GM21423 (cell line): ENCODE data around the gene HAGHL.
"Not testable (repeated sequence)": the region's sequence is repeated elsewhere in the genome, so short reads cannot be mapped to it uniquely, and the experiment has no call there.

Experiments
- ATAC-seq: cut with Tn5 transposase; IDR thresholded peaks from one replicate; pipeline ENCODE4 v1.9.1; 2021; ENCODE audit warnings: mild to moderate bottlenecking, moderate library complexity; ENCODE audit not compliant: unreplicated experiment

The HAGHL gene

DNA sequence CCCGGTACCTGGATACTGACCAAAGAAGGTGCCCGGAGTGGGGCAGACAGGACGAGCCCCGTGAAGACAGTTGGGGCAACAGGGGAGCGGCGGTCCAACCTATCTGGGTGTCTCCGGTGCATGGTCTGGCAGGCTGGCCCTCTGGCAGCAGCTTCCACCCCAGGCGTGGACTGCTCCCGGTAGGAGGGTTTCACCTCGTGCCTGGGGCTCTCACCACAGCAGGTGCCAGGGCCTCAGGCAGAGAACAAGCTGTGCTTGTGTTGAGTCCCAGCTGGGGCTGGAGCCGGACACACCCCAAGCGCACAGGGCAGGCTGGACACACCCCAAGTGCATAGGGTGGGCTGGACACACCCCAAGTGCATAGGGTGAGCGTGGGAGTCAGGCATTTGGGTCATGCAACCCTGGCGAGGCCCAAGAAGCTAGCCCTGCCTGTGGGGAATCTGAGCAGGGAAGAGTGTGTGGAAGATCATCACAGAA, 19.8 kb upstream of the HAGHL start:
- ATAC-seq, result no peak

DNA sequence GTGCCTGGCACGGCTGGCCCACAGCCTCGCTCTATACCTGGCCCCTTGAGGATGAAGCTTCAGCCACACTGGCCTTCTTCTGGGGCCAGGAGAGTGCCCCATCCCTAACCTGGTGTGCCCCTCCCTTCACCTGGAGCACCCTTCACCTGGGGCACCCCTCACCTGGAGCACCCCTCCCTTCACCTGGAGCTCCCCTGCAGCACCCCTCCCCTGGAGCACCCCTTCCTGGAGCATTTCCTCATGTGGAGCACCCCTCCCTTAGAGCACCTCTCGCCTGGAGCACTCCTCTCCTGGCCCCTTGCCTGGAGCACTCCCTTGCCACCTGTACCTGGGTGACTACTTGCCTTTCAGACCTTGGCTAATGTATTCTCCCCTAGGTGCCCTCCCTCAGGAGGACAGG, 18.9 kb upstream of the HAGHL start:
- ATAC-seq, result no peak

DNA sequence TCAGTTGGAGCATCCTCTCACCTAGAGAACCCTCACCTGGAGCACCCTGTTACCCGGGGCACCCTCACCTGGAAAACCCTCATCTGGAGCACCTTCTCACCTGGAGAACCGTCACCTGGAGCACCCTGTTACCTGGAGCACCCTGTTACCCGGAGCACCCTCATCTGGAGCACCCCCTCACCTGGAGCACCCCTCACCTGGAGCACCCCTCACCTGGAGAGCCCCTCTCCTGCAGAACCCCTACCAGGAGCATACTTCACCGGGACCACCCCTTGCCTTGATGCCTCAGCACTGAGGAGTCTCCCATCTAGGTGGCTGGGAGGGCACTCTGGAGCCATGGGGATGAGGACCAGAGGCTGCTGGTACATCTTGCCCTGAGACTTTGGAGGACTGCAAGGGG, 17.9 kb upstream of the HAGHL start:
- ATAC-seq, result no peak

DNA sequence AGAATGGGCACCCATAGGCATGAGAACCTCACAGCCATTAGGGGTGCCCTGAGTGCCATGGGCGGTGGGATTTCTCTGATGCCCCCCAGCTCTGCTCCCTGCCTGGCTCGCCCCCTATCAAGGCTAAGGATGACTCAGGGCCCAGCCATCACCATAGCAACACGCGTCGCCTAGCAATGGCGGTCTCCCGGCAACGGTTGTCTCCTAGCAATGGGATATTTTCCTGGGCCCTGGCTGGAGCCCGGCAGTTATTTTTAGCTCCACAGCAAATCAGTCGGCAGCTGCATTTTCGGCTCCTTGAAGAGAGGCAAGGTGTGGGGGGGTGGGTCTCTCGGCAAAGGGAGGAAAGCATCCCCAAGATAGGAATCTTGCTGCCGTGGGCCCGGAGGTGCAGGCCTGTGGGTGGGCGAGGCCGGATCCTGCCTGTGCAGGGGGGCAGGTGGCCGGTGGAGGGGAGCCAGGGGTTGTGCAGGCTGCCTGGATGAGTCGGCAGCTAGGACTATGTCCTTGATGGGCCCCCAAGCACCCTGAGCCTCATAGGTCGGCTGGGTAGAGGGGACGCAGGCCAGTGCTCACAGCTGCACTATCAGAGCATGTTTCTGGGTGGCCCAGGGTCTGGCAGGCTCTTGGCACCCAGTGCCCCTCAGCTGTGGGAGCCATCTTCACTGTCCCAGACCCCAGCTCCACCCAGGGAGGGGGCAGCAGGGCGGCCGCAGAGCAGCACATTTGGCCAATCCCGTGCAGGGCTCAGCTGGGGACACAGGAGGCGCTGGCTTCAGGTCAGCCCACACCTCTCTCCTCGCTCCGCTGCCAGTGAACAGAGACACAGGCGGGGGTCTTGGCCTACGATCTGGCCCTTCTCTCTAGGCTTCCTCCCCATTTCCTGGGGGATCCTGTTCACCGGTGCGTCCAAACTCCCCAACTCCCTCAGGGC, 17.1 kb upstream of the HAGHL start:
- ATAC-seq, result no peak

DNA sequence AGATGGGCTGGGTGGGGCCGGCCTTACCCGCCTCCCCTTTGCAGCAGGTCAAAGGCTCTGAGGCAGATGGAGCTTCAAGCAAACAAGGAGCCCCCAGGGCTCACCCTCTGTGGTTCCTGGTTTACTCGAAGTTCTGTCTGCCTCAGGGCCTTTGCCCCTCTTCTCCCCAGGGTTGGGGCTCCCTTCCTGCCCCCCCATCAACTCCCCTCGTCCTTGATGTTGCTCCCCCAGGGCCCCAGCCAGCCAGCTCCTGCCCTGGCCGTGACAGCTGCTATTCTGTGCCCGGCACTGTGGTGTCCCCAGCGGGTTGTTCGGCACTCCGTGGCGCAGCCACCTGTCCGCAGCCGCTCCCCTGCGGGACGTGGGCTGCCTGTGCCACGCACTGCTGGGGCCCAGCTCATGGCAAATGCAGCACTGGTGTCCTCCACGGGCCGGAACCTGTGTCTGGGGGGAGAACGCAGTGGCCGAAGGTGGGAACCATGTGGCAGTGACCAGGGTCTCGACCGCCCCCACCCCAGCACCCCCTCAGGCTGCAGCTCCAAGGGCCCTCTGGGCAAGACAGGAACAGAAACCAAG, 16.3 kb upstream of the HAGHL start:
- no peak for ATAC-seq

DNA sequence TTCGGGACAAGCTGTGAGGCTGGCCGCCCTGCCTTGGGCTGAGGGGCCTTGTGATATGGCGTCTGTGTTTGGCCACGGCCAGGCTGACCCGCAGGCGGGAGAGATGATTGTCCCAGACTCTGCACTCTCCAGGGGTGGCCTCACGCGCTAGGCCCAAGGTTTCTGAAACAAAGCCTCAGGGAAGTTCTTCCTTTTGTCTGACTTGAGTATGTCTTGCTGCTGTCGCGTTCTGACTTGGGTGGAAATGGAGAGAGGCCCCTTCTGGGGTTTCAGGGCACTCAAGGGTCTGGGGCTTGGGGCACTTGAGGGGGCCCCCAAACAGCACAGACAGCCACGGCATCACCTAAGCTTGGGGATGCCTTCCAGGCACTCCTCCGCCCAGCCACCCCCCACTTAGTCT, 15.8 kb upstream of the HAGHL start:
- ATAC-seq, result no peak

DNA sequence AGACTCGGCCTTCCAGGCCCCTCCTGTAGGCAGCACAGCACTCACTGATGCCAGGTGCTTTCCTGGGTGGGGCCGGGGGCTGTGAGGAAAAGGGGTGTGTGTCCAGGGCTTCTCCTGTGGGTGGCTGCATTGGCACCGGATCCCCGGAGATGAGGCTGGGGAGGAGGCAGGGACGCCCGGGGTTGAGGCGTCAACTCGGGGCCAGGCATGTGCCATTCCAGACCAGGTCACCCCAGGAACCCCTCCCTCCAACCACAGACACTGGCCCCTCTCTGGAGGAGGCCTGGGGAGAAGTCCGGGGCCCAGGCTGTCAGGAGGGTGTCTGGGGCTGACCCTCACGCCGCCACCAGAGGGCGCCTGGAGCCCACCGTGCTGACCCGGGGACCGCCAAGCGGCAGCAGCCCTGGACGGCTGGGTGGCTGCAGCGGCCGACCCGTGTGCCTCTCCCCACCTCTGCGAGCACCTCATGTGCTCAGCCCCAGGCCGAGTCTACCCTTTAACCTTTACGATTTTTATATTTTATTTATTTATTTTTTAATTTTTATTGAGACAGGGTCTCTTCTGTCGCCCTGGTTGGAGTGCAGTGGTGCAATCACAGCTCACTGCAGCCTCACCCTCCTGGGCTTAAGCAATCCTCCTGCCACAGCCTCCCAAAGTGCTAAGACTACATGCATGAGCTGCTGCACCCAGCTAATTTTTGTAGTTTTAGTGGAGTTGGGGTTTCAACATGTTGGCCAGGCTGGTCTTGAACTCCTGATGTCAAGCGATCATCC, 15.2 kb upstream of the HAGHL start:
- no peak for ATAC-seq

DNA sequence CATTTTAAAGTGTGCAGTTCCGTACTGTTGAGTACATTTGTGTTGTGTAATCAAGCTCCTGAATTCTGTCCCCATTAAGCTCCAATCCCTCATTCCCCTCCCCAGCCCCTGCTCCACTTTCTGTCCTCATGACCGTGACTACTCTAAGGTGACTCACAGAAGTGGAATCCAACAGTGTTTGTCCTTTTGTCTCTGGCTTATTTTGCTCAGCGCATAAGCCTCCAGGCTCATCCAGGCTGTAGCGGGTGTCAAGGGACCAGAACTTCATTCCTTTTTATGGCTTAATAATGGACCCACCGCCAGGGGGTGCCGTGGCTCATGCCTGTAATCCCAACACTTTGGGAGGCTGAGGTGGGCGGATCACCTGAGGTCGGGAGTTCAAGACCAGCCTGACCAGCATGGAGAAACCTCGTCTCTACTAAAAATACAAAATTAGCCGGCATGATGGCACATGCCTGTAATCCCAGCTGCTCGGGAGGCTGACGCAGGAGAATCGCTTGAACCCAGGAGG, 14.1 kb upstream of the HAGHL start:
- not testable (repeated sequence) for ATAC-seq

DNA sequence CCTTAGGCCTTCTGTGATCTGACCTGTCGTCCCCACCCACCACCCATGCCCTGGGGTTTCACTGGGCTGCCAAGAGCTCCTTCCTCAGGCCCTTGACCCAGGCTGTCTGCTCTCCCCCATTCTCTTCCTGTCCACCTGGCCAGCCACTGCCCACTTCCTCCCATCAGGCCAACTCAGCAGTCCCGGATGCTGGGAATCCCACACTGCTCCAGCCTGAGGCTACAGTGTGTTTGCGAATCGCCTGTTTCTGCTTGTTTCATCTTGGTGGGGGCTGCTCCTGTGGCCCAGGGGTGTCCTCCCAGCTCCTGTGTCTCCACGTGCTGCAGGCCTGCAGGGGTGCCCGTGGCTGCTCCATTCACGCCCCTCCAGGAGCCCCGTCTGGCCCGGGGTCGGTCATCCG, 12.8 kb upstream of the HAGHL start:
- no peak for ATAC-seq

DNA sequence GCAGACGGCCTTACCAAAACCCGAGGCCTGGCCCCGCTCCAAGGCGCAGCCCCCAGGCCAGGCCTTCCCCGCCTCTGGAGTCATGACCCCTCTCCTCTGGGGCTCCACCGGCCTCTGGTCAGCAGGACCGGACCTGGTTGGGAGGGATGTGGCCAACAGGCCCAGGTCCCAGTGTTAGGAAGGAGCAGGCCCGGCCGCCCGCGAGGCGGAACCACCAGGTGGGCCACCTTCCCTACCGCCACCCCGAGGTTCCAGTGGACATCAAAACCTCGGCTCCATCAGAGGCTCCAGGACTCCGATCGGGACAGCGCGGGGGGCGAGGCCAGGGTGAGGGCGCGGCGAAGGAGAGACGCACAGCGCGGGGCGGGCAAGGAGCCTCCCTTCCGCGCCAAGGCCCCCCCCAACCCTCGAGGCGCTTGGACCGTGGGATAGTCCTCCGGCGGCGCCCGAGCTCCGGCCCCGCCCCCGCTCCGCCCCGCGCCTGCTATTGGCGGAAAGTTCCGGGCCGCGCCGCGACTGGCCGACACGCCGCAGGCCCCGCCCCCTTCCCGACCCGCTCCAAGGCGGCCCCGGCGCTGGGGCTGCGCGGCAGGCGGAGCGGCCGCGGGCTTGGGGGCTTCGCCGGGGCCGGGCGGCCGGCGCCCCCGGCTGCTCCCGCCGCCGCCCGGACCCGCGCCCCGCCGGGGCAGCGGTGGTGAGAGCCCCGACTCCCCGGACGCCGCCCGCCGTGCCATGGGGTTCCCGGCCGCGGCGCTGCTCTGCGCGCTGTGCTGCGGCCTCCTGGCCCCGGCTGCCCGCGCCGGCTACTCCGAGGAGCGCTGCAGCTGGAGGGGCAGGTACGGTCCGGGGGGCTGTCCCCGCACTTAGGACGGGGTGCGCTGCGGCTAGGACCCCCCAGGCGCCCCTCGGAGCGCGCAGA, 12.1 kb upstream of the HAGHL start, which contains the start of gene METRN:
Gene METRN (plus strand): TSS at position 561 of the 919 bp plus-strand sequence. CDS start 172 bp downstream, at position 733.
- ATAC-seq, result peak; percentile 70

DNA sequence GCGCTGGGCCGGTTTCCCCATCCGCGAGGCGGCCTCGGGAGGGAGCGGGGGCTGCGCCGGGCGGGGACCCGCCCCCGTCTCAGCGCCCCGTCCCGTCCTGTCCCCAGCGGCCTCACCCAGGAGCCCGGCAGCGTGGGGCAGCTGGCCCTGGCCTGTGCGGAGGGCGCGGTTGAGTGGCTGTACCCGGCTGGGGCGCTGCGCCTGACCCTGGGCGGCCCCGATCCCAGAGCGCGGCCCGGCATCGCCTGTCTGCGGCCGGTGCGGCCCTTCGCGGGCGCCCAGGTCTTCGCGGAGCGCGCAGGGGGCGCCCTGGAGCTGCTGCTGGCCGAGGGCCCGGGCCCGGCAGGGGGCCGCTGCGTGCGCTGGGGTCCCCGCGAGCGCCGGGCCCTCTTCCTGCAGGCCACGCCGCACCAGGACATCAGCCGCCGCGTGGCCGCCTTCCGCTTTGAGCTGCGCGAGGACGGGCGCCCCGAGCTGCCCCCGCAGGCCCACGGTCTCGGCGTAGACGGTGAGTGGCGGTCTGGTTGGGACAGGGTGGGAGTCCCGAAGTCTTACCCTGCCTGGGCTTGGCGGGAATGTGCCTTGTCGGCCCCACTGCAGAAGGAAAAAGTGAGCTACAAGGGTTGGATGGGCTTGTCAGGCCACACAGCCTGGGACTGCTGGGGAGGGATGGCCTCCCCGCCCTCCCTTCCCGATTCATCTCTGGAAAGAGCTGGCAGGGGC, 11.3 kb upstream of the HAGHL start:
- ATAC-seq, result no peak

DNA sequence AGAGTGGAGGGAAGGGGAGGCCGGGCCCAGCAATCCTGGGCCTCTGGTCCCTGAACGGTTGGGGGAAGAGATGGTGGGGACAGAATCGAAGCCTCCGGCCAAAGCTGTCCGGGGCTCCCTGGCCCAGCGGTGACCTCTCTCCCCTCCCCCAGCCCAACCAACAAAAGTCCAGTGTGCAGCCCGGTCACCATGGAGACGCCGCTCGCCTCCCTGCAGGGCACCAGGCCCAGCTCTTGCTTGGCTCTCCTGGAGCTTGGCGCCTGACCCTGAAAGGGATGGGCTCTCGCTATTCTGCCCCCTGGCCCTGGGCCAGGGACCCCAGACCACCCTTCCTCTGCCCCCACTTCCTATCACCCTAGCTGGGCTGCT, 10.7 kb upstream of the HAGHL start:
- ATAC-seq, result no peak

DNA sequence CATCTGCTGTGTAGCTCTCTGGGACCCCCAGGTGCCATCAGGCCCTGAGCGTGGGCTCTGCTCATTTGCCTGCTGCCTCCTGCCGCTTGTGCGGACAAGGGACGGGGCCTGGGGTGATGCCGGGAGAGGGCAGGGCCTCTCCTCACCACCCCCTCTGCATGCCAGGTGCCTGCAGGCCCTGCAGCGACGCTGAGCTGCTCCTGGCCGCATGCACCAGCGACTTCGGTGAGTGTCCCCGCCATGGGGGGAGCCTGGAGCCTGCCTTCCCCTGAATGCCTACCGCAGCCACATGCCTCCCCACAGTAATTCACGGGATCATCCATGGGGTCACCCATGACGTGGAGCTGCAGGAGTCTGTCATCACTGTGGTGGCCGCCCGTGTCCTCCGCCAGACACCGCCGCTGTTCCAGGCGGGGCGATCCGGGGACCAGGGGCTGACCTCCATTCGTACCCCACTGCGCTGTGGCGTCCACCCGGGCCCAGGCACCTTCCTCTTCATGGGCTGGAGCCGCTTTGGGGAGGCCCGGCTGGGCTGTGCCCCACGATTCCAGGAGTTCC, 10.1 kb upstream of the HAGHL start:
- ATAC-seq, result no peak

DNA sequence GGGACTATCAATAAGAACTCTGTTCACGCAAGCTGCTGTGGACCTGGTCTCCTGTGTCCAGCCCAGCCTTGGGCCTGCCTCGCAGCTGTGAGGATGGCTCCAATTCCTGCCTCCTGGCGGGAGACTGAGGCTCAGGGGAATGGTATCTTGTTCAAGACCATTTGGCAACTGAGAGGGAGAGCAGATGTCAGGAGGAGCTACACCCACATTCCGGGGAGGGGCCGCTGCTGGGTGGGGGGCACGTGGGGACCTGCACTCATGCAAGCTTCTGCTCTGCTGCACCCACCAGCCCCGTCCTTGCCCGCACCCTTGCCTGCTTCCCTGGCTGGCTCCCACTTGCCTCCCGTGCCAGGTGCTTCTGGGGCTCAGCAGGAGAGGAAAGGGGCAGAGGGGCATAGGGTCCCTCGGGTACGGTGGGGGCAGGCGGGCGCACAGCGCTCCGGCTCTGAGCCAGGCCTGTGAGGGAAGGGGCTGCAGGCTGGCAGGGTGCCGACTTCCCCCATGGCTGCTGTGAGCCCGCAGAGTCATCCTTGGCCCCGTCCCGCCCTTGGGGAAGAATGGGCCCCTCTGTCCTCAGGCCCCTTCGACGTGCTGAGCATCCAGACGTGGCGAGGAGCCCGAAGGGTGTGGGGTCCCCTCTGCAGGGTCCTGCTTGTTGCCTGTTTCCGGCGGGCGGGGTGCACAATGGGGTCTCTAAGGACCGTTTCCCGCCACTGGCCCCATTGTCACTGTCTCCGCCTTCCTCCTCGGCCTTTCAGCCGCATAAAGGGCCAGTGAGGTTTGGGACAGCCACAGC, 9.3 kb upstream of the HAGHL start:
- ATAC-seq, result no peak

DNA sequence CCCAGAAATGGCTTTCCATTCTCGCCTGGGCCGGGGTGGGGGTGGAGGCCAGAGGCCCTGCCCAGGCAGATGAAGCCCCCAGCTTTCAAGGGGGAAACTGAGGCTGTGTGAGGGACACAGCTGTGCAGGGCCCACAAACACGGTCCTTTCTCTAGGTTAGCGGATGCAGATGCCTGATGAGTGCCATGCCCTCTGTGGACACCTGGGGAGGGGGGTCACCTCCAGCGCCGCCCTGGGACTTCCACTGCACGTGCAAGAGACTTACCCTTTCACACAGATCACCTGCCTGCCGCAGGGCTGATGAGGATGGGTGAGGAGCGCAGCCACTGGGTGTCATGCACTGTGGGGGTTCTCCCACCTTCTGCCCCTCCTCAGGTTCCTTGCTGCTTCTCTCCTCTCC, 8.5 kb upstream of the HAGHL start:
- ATAC-seq, result no peak

DNA sequence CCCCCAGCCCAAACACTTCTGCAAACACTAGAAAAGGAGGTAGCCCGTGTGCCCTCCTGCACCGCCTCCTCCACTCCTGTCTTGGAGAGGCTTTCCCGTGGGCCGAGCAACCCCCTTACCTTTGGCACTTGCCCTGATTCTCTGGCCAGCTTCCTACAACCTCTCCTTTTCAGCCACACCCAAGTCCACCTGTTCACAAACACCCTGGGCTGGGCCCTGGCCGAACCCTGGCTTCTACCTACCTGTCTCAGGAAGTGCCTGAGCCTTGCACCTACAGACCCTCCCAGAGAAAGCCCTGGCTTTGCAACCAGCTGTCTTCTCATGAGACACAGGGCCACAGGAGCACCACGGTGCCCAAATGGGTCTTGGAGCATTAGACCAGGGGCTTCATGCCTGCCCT, 8.0 kb upstream of the HAGHL start:
- no peak for ATAC-seq

DNA sequence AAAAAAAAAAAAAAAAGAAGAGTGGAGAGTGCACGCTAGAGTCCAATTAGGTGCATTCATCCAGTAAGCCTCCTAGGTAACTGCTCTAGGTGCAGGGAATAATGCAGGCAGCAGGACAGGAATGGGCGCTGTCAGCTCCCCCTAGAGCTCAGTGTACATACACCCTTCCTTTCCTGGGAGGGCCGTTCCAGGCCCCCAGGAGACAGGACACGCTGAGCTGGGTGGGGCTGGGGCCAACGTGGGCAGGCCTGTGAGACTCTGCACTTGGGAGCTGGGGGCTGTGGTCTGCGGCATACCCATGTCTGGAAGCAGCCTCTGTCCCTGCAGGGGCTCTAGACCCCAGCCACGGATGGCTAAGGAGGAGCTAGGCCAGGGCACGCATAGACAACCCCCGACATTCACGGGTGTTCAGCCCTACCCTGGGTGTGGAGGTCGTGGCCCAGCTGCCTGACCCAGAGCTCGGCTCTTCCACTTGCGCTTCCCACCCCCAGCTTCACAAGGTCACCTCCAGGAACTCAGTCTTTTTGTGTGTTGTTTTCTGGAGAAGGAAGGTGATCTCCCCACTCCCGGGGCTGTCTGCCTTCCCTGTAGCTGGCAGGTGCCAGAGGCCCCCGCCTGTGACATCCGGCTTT, 7.0 kb upstream of the HAGHL start:
- ATAC-seq, result no peak

DNA sequence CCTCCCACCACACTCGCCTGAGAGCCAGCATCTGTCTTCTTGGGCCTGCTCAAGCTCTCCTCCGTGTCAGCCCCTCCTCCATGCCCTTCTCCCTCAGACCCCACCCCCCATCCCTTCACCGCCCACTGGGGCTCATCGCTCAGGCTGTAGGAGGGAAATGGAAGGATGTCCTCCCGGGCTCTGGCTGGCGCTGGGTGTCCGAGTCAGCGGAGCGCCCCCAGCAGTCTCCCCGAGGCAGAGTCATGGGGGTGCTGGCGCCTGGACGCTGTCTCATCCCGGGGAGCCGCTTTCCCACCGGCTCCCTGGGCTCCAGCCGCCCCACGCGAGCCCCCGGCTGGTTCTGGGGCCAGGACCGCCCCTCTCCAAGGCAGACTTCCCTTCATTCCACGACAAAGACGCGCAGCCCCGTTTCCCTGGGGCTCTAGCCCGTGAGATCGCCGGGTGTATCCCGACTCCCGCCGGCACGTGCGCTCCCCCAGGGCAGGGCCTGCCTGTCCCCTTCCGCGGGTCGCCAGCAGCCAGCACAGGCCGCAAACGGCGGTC, 6.4 kb upstream of the HAGHL start:
- ATAC-seq, result peak; percentile 10
